ENCODE results near the gene KLHL29. TPM values are rescaled to one million over a fixed set of nuclear protein-coding genes. Genes with fewer than 3 reads are reported as not detected.

The KLHL29 gene
- total and polyA plus RNA-seq, 10 of the 15 experiments (the other 5 are each of a cell fraction or from before 2014, with no cell fraction given) = 1.4 to 19.5 (median 6.1) TPM

- TF ChIP-seq ZNF384 (IDR thresholded peaks at IDR 0.05; ENCODE audit: borderline replicate concordance, low read depth, low read length) (no peak), RUNX3 (IDR thresholded peaks at IDR 0.05; ENCODE audit: low read length) (no peak), SP1 (IDR thresholded peaks at IDR 0.05; ENCODE audit: low read depth, low read length) (no peak), MXI1 (IDR thresholded peaks at IDR 0.05; ENCODE audit: low read depth, low read length) (no peak), NFYB (IDR thresholded peaks at IDR 0.05; ENCODE audit: insufficient read depth, low read depth, low read length) (no peak), JUND (IDR thresholded peaks at IDR 0.05; ENCODE audit: low read depth, low read length) (no peak), MEF2B (IDR thresholded peaks at IDR 0.05; ENCODE audit: partially characterized antibody, poor library complexity, severe bottlenecking) (no peak), SKIL (IDR thresholded peaks at IDR 0.05; ENCODE audit: low read depth, poor library complexity, severe bottlenecking) (no peak), BCLAF1 (IDR thresholded peaks at IDR 0.05) (no peak)
Measured at GRCh38 chr2:23393722-23394121, 8.7 kb downstream of the KLHL29 start (continued).
